Calu3 (cell line): ENCODE results near the gene TMUB2. TPM values are rescaled to one million over a fixed set of nuclear protein-coding genes. Genes with fewer than 3 reads are reported as not detected.
"Not testable (repeated sequence)": the region's sequence is repeated elsewhere in the genome, so short reads cannot be mapped to it uniquely, and the experiment has no call there.

ENCODE experiments used
- Bru-seq: library from RNA; stranded (reverse); fragments of 400-500 nt; gene quantifications from one replicate; lab custom pipeline; 2021; lab: Mats Ljungman, UMichigan
- BruChase-seq, 2 experiments: library from RNA; stranded (reverse); fragments of 400-500 nt; gene quantifications; one replicate each; lab custom pipeline; 2021; lab: Mats Ljungman, UMichigan
- BruUV-seq: library from RNA; stranded (reverse); fragments of 400-500 nt; replicated peaks from 2 replicates; lab custom pipeline; 2021; lab: Mats Ljungman, UMichigan
- CTCF ChIA-PET: fragments of 300-600 bp; sonication (Branson Sonifier 250); formaldehyde crosslinking; loops from one replicate; lab custom pipeline; 2022; ENCODE audit warnings: antibody characterized with exemption; lab: Charles Lee
- DNase-seq: peaks from one replicate; pipeline ENCODE4 v3.0.0; 2022
- H3K27ac Mint-ChIP-seq: one replicate; pipeline ENCODE4 v1.8.0; 2022; ENCODE audit warnings: mixed read lengths; ENCODE audit not compliant: unreplicated experiment
- H3K27me3 Mint-ChIP-seq: one replicate; pipeline ENCODE4 v1.8.0; 2022; ENCODE audit warnings: mixed read lengths; ENCODE audit not compliant: unreplicated experiment
- H3K36me3 Mint-ChIP-seq: one replicate; pipeline ENCODE4 v1.8.0; 2022; ENCODE audit warnings: mild to moderate bottlenecking, moderate library complexity, mixed read lengths; ENCODE audit not compliant: insufficient read depth, unreplicated experiment
- H3K4me1 Mint-ChIP-seq: one replicate; pipeline ENCODE4 v1.8.0; 2022; ENCODE audit warnings: mild to moderate bottlenecking, low read depth, mixed read lengths; ENCODE audit not compliant: unreplicated experiment
- H3K4me3 Mint-ChIP-seq: one replicate; pipeline ENCODE4 v1.8.0; 2022; ENCODE audit warnings: mild to moderate bottlenecking, low read depth, moderate library complexity, mixed read lengths; ENCODE audit not compliant: unreplicated experiment
- H3K9me3 Mint-ChIP-seq: one replicate; pipeline ENCODE4 v1.8.0; 2022; ENCODE audit warnings: low read depth, mixed read lengths; ENCODE audit not compliant: unreplicated experiment
- intact Hi-C: fragments of 100-400 bp; cut with micrococcal nuclease; formaldehyde crosslinking; loops from one replicate; pipeline ENCODE4 v1.10.0; 2022; ENCODE audit not compliant: unreplicated experiment
- long read RNA-seq: library from polyadenylated mRNA; stranded (forward); transcript quantifications from one replicate; pipeline ENCODE4 v2.0.0, GENCODE V29; 2022
- total RNA-seq: library from RNA; stranded (reverse); gene quantifications from 2 replicates; pipeline ENCODE4 v1.2.3, GENCODE V29; 2022
- TF ChIP-seq, protein P1 (sequence below): fragments of 200-600 bp; IDR thresholded peaks from one replicate; pipeline ENCODE4 v1.8.0; 2022; ENCODE audit warnings: antibody characterized with exemption; ENCODE audit not compliant: unreplicated experiment

The TMUB2 gene
- total RNA-seq (56.0 and 58.8 TPM in 2 replicates), Bru-seq, nascent RNA (percentile 80 among the genes with signal in this experiment), BruChase-seq, experiment 1, labeled RNA remaining after a 6-hour chase (percentile 93 among the genes with signal in this experiment), BruChase-seq, experiment 2, labeled RNA remaining after a 2-hour chase (percentile 94 among the genes with signal in this experiment)
- long read RNA-seq, transcript TMUB2-212 (3 exons, 1,918 nt): minor isoform, 5 of 83 reads
- long read RNA-seq, transcript TMUB2-201 (3 exons, 2,418 nt): major isoform, 8 of 83 reads
- long read RNA-seq, partial matches to known transcripts: 23 of 83 reads
- long read RNA-seq, other reads (novel, unspliced or antisense): 43 of 83 reads

DNA sequence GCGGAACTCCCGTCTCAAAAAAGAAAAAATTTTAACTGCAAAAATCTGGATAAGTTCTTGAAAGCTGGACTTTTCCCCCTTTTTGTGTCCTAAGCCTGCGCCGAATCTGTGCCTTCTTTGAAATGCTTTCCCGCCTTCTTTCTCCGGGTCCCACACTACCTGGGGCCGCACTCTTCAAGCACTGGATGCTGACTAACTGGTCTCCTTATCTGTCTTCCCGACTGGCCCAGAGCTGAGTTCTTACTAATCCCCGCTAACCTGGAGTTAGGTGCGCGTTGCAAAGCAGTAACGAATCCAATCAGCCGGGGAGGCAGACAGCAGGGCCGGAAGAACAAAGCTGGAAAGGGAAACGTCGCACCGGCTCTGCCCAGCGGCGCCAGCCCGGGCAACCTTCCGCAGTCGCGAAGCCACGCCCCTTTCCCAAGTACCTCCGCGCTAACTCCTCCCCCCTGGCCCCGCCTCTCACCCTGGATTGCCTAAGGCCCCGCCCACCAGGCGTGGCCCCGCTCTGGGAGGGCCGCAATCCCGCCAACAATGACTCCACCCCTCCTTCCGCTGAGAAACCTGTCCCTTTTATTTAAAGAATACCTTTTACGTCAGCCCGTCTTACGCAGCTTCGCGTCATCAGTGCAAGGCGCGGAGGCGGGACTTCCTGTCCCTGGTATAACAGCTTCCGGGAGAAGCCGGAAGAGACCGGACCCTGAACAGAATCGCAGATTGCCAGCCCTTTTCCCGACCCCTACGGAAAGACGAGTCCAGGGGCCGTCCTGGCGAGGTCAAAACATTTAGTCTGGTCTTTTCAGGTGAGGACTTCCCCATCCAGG is at the start of gene TMUB2:
Gene TMUB2 (plus strand): TSS at position 666 of the 824 bp plus-strand sequence. CDS start 737 bp downstream, outside the sequence.
- CTCF ChIA-PET: interaction anchor here (0.6 to 2.0 kb wide), 9 partner anchors 13 to 1956 kb away, joined by 3 to 10 read pairs (median 4); partner anchors contain the start of genes ATXN7L3 and FAM171A2
- Mint-ChIP-seq H3K27me3 (no peaks in the 10 kb centered on the region), H3K27ac (peak within 1 kb of the TSS; percentile 93), H3K9me3 (no peaks in the 10 kb centered on the region), H3K4me1 (peaks cover 21% of the 10 kb centered on the region), H3K36me3 (peaks cover 76% of the 10 kb centered on the region), H3K4me3 (peak within 1 kb of the TSS; percentile 89)
- TSS peak; percentile 78 for BruUV-seq
- TF ChIP-seq, protein P1, sequence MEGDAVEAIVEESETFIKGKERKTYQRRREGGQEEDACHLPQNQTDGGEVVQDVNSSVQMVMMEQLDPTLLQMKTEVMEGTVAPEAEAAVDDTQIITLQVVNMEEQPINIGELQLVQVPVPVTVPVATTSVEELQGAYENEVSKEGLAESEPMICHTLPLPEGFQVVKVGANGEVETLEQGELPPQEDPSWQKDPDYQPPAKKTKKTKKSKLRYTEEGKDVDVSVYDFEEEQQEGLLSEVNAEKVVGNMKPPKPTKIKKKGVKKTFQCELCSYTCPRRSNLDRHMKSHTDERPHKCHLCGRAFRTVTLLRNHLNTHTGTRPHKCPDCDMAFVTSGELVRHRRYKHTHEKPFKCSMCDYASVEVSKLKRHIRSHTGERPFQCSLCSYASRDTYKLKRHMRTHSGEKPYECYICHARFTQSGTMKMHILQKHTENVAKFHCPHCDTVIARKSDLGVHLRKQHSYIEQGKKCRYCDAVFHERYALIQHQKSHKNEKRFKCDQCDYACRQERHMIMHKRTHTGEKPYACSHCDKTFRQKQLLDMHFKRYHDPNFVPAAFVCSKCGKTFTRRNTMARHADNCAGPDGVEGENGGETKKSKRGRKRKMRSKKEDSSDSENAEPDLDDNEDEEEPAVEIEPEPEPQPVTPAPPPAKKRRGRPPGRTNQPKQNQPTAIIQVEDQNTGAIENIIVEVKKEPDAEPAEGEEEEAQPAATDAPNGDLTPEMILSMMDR: no peak
- DNase-seq: peak; percentile 100
- intact Hi-C loops: no loop called here

GRCh38 chr17:44137891-44138709 is 48.7 kb upstream of the TMUB2 start:
- H3K36me3 Mint-ChIP-seq: peaks cover 35% of the 10 kb centered on the region
- intact Hi-C loops: no loop called here
- no TSS peak for BruUV-seq
- H3K4me3 Mint-ChIP-seq: peak overlapping the region; percentile 61
- peak overlapping the region; percentile 84 for H3K27ac Mint-ChIP-seq
- no peaks in the 10 kb centered on the region for H3K9me3 Mint-ChIP-seq
- TF ChIP-seq, protein P1: peak; percentile 14
- DNase-seq: peak; percentile 91
- peaks cover 29% of the 10 kb centered on the region for H3K4me1 Mint-ChIP-seq
- CTCF ChIA-PET: interaction anchor here (0.6 to 1.9 kb wide), 10 partner anchors 13 to 359 kb away, joined by 3 to 18 read pairs (median 6); partner anchors contain the start of genes ATXN7L3, DUSP3 and HDAC5
- no peaks in the 10 kb centered on the region for H3K27me3 Mint-ChIP-seq

DNA sequence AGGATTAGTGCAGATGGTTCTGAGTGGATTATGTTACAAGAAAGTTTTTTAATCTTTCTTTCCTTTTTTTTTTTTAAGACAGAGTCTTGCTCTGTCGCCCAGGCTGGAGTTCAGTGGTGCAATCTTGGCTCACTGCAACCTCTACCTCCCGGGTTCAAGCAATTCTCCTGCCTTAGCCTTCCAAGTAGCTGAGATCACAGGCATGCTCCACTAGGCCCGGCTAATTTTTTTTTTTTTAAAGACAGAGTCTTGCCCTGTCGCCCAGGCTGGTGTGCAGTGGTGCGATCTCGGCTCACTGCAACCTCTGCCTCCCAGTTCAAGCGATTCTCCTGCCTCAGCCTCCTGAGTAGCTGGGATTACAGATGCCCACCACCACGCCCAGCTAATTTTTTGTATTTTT is 42.9 kb upstream of the TMUB2 start:
- peaks cover 34% of the 10 kb centered on the region for H3K36me3 Mint-ChIP-seq
- H3K9me3 Mint-ChIP-seq, H3K4me3 Mint-ChIP-seq, H3K27me3 Mint-ChIP-seq, H3K27ac Mint-ChIP-seq, BruUV-seq, H3K4me1 Mint-ChIP-seq, intact Hi-C loops, DNase-seq: not testable (repeated sequence)
- CTCF ChIA-PET: interaction anchor here (1.3 kb wide), 1 partner anchor 21 kb away, joined by 4 read pairs; no protein-coding TSS in a partner anchor

GRCh38 chr17:44144966-44145739 is 41.6 kb upstream of the TMUB2 start:
- Mint-ChIP-seq H3K4me3 (no peak overlapping the region), H3K4me1 (peaks cover 7% of the 10 kb centered on the region), H3K36me3 (peaks cover 33% of the 10 kb centered on the region), H3K9me3 (no peaks in the 10 kb centered on the region), H3K27me3 (no peaks in the 10 kb centered on the region), H3K27ac (no peak overlapping the region)
- BruUV-seq: TSS peak; percentile 4
- DNase-seq: no peak
- TF ChIP-seq, protein P1: no peak
- CTCF ChIA-PET: interaction anchor here (0.7 to 1.3 kb wide), 2 partner anchors 22 to 1257 kb away, joined by 4 to 7 read pairs; no protein-coding TSS in a partner anchor
- intact Hi-C loops: no loop called here
